ENCODE results near the gene DNAH17. TPM values are rescaled to one million over a fixed set of nuclear protein-coding genes. Genes with fewer than 3 reads are reported as not detected.

DNAH17 gene
- total RNA-seq, 1 experiment from 2014 or later, result 0.18 TPM

DNA sequence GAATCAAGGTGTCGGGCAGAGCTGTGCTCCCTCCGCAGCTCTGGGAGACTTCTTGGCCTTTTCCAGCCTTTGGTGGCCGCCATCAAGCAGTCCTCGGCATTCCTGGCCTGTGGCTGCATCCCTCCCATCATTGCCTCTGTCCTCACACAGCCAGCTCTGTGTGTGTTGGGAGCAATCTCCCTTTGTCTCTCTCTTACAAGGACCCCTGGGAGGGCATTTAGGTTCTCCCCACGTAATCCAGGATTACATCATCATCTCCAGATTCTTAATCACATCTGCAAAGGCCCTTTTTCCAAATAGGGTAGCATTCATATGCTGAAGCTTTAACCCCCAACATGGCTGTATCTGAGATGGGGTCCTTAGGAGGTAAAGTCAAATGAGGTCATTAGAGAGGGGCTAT lies 4.1 kb upstream of the DNAH17 start:
- H3K4me3 ChIP-seq (ENCODE audit: low read depth in 2 of 2, low read length in 2 of 2), result no peak overlapping the region
- no peaks in the 10 kb centered on the region for H3K27me3 ChIP-seq (ENCODE audit: control insufficient read depth, insufficient read depth, low read length)
- in situ Hi-C loops (cut with HindIII; ENCODE audit: low pct_unique_long_range_greater_than_20kb, low sequenced_read_pairs), result no loop called here
- DNase-seq (ENCODE audit: low read depth, low spot score) (no peak), ATAC-seq (no peak)
- ChIA-PET CTCF (interaction anchor here (1.3 kb wide), 1 partner anchor 127 kb away, joined by 3 read pairs; no protein-coding TSS in a partner anchor), POLR2A (no interaction called here)
- H3K27ac ChIP-seq (ENCODE audit: low read length), result no peak overlapping the region
- no peaks in the 10 kb centered on the region for H3K36me3 ChIP-seq (ENCODE audit: control insufficient read depth, insufficient read depth, low read length)
- H3K9me3 ChIP-seq (ENCODE audit: control insufficient read depth, insufficient read depth, low read depth, low read length), result no peaks in the 10 kb centered on the region
- no peak for TF ChIP-seq TCF7L2 (IDR thresholded peaks at IDR 0.05; ENCODE audit: low read depth, low read length)
- TF ChIP-seq, protein P1, sequence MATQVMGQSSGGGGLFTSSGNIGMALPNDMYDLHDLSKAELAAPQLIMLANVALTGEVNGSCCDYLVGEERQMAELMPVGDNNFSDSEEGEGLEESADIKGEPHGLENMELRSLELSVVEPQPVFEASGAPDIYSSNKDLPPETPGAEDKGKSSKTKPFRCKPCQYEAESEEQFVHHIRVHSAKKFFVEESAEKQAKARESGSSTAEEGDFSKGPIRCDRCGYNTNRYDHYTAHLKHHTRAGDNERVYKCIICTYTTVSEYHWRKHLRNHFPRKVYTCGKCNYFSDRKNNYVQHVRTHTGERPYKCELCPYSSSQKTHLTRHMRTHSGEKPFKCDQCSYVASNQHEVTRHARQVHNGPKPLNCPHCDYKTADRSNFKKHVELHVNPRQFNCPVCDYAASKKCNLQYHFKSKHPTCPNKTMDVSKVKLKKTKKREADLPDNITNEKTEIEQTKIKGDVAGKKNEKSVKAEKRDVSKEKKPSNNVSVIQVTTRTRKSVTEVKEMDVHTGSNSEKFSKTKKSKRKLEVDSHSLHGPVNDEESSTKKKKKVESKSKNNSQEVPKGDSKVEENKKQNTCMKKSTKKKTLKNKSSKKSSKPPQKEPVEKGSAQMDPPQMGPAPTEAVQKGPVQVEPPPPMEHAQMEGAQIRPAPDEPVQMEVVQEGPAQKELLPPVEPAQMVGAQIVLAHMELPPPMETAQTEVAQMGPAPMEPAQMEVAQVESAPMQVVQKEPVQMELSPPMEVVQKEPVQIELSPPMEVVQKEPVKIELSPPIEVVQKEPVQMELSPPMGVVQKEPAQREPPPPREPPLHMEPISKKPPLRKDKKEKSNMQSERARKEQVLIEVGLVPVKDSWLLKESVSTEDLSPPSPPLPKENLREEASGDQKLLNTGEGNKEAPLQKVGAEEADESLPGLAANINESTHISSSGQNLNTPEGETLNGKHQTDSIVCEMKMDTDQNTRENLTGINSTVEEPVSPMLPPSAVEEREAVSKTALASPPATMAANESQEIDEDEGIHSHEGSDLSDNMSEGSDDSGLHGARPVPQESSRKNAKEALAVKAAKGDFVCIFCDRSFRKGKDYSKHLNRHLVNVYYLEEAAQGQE (IDR thresholded peaks at IDR 0.05; ENCODE audit: insufficient read depth in 1 of 2, low read depth in 2 of 2, low read length in 1 of 2), result no peak
- TF ChIP-seq CTCF (IDR thresholded peaks at IDR 0.05), result no peak
- TF ChIP-seq SIN3A (IDR thresholded peaks at IDR 0.05; ENCODE audit: borderline replicate concordance, insufficient read depth, low read depth, low read length), result no peak
- TF ChIP-seq POLR2AphosphoS5 (IDR thresholded peaks at IDR 0.05; ENCODE audit: low read depth, low read length), result no peak
- no peaks in the 10 kb centered on the region for H3K4me1 ChIP-seq (ENCODE audit: control insufficient read depth, insufficient read depth, low read length)
- BruUV-seq (replicated peaks), result no TSS peak
- intact Hi-C loops (cut with micrococcal nuclease; ENCODE audit: unreplicated experiment), result no loop called here

- no peaks in the 10 kb centered on the region for H3K36me3 ChIP-seq (ENCODE audit: control insufficient read depth, insufficient read depth, low read length)
- ATAC-seq (no peak), DNase-seq (ENCODE audit: low read depth, low spot score) (no peak)
- BruUV-seq (replicated peaks), result no TSS peak
- TF ChIP-seq SIN3A (IDR thresholded peaks at IDR 0.05; ENCODE audit: borderline replicate concordance, insufficient read depth, low read depth, low read length) (no peak), POLR2AphosphoS5 (IDR thresholded peaks at IDR 0.05; ENCODE audit: low read depth, low read length) (no peak), TCF7L2 (IDR thresholded peaks at IDR 0.05; ENCODE audit: low read depth, low read length) (no peak), CTCF (IDR thresholded peaks at IDR 0.05) (no peak)
- TF ChIP-seq, protein P1 (IDR thresholded peaks at IDR 0.05; ENCODE audit: insufficient read depth in 1 of 2, low read depth in 2 of 2, low read length in 1 of 2), result no peak
- H3K4me1 ChIP-seq (ENCODE audit: control insufficient read depth, insufficient read depth, low read length), result no peaks in the 10 kb centered on the region
- intact Hi-C loops (cut with micrococcal nuclease; ENCODE audit: unreplicated experiment) (no loop called here), in situ Hi-C loops (cut with HindIII; ENCODE audit: low pct_unique_long_range_greater_than_20kb, low sequenced_read_pairs) (no loop called here)
- POLR2A ChIA-PET, result interaction anchor here (0.5 kb wide), 1 partner anchor 11 kb away, joined by 3 read pairs; no protein-coding TSS in a partner anchor
- no peaks in the 10 kb centered on the region for H3K27me3 ChIP-seq (ENCODE audit: control insufficient read depth, insufficient read depth, low read length)
- H3K4me3 ChIP-seq (ENCODE audit: low read depth in 2 of 2, low read length in 2 of 2), result no peak overlapping the region
- H3K27ac ChIP-seq (ENCODE audit: low read length), result no peak overlapping the region
- CTCF ChIA-PET, result interaction anchor here (0.5 to 1.3 kb wide), 2 partner anchors 93 to 128 kb away, joined by 3 to 4 read pairs; no protein-coding TSS in a partner anchor
- H3K9me3 ChIP-seq (ENCODE audit: control insufficient read depth, insufficient read depth, low read depth, low read length), result no peaks in the 10 kb centered on the region
These were observed 3.1 kb upstream of the DNAH17 start for GRCh38 chr17:78580277-78580804.
